ENCODE data around the gene CYB5R3. TPM values are rescaled to one million over a fixed set of nuclear protein-coding genes. Genes with fewer than 3 reads are reported as not detected.

The CYB5R3 gene
- total RNA-seq, 2 donors from 2014 or later = 265 to 288 TPM

GRCh38 chr22:42602470-42602869 lies 46.7 kb downstream of the CYB5R3 start:
- TF ChIP-seq, protein P1, sequence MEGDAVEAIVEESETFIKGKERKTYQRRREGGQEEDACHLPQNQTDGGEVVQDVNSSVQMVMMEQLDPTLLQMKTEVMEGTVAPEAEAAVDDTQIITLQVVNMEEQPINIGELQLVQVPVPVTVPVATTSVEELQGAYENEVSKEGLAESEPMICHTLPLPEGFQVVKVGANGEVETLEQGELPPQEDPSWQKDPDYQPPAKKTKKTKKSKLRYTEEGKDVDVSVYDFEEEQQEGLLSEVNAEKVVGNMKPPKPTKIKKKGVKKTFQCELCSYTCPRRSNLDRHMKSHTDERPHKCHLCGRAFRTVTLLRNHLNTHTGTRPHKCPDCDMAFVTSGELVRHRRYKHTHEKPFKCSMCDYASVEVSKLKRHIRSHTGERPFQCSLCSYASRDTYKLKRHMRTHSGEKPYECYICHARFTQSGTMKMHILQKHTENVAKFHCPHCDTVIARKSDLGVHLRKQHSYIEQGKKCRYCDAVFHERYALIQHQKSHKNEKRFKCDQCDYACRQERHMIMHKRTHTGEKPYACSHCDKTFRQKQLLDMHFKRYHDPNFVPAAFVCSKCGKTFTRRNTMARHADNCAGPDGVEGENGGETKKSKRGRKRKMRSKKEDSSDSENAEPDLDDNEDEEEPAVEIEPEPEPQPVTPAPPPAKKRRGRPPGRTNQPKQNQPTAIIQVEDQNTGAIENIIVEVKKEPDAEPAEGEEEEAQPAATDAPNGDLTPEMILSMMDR (IDR thresholded peaks at IDR 0.05) = no peak
- Histone ChIP-seq H3K4me3 (no peak overlapping the region), H3K27ac (no peak overlapping the region), H3K9me3 (no peaks in the 10 kb centered on the region), H3K27me3 (no peaks in the 10 kb centered on the region), H3K36me3 (peaks cover 48% of the 10 kb centered on the region), H3K4me1 (peaks cover 0 to 16% of the 10 kb centered on the region in 2 donors)
- no peak for DNase-seq (ENCODE audit: low spot score)

DNA sequence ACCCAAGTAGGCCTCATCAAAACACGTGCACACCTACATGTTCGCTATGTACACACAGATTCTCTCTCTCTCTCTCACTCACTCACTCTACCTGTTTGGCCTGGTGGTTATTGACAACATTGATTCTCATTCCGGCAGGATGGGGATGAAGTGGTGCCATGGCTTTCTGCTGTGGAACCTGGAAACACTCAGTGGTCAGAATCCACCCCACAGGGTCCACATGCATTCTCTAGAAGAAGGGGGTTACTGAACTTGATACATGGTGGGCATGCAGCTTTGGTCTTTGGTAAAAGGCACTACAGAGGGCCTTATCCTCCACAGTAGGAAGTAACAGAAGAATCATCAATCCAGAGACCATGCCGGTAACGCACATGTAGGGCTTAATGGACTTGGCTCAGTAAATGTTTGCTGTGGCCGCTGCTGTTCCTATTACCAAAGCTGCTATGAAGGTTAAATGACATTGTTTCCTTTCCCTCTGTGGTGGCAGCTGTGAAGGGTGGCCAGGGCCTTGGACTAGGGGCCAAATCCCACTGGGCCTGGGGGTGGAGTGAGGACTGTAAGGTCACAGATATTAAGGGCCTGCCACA lies 47.2 kb downstream of the CYB5R3 start:
- H3K27me3 ChIP-seq = no peaks in the 10 kb centered on the region
- TF ChIP-seq, protein P1 (IDR thresholded peaks at IDR 0.05) = no peak
- no peak for DNase-seq (ENCODE audit: low spot score)
- H3K4me1 ChIP-seq = peaks cover 0 to 21% of the 10 kb centered on the region in 2 donors
- no peaks in the 10 kb centered on the region for H3K9me3 ChIP-seq
- no peak overlapping the region for H3K4me3 ChIP-seq
- peaks cover 48% of the 10 kb centered on the region for H3K36me3 ChIP-seq
- H3K27ac ChIP-seq = no peak overlapping the region

DNA sequence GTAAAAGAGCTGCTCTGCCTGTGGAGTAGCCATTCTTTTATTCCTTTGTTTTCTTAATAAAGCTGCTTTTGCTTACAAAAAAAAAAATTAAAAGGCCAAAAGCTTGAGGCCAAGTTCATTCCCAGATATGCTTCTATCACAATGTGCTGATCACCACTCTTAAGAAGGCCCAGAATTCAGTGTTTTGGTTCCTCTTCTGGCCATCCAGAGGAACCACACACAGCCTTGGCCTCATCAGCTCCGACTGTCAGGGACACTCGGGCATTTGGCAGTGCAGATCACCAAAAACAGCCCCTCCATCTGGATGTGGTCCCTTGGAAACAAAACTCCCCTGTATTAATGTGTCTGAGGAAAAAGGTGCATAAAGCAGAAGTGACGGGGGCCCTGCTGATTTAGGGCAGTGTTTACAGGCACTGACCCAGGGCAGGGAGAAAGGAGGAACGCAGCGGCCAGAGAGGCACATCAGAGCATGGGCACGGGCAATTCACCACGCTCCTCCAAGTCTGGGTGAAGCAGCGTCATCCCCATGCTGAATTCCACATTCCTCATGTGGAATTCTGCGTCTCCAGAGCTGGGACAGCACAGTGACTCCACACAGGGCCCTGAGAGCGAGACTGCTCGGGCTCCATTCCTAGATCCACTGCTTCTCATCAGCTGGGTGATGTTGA lies 52.2 kb downstream of the CYB5R3 start:
- TF ChIP-seq, protein P1 (IDR thresholded peaks at IDR 0.05) = no peak
- no peaks in the 10 kb centered on the region for H3K9me3 ChIP-seq
- H3K27me3 ChIP-seq = no peaks in the 10 kb centered on the region
- peaks cover 79% of the 10 kb centered on the region for H3K36me3 ChIP-seq
- H3K4me3 ChIP-seq = no peak overlapping the region
- peaks cover 0 to 27% of the 10 kb centered on the region in 2 donors for H3K4me1 ChIP-seq
- peak overlapping the region; percentile 54 to 57 for H3K27ac ChIP-seq
- DNase-seq (ENCODE audit: low spot score) = no peak

DNA sequence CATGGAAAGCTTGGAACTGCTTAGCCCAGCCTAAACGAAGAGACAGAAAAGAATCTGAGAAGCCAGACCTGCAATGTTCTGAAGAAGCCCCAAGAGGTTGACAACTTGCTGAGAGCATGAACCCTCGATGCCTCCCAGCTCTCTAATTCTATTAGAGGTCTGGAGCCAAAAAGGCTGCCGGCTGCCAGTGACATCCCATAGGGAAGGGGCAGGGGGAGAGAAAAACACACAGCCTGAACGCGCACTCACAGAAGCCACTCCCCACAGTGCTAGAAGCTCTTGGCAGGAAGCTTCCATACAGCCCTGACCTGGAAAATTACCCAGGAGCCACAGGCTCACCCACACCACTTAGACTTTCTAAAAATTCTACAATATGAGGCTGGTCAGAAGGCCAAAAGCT lies 52.9 kb downstream of the CYB5R3 start:
- H3K36me3 ChIP-seq = peaks cover 79% of the 10 kb centered on the region
- H3K4me3 ChIP-seq = no peak overlapping the region
- H3K9me3 ChIP-seq = no peaks in the 10 kb centered on the region
- no peaks in the 10 kb centered on the region for H3K27me3 ChIP-seq
- TF ChIP-seq, protein P1 (IDR thresholded peaks at IDR 0.05) = no peak
- DNase-seq (ENCODE audit: low spot score) = no peak
- peaks cover 0 to 27% of the 10 kb centered on the region in 2 donors for H3K4me1 ChIP-seq
- peak overlapping the region; percentile 54 to 57 for H3K27ac ChIP-seq

- Histone ChIP-seq H3K4me3 (no peak overlapping the region), H3K4me1 (peaks cover 0 to 27% of the 10 kb centered on the region in 2 donors), H3K9me3 (no peaks in the 10 kb centered on the region), H3K27me3 (no peaks in the 10 kb centered on the region), H3K27ac (peak overlapping the region; percentile 54 to 57), H3K36me3 (peaks cover 79% of the 10 kb centered on the region)
- TF ChIP-seq, protein P1 (IDR thresholded peaks at IDR 0.05) = no peak
- no peak for DNase-seq (ENCODE audit: low spot score)
Observed at GRCh38 chr22:42595434-42595833, 53.8 kb downstream of the CYB5R3 start.

All from right atrium auricular region (tissue), 2 donors.